HFFc6 (cell line): ENCODE measurements around the gene GALNTL6. TPM values are rescaled to one million over a fixed set of nuclear protein-coding genes. Genes with fewer than 3 reads are reported as not detected.

Experiments
- DNase-seq: peaks from one replicate; pipeline ENCODE4 v3.0.0-alpha.2; 2018
- H3K27ac Mint-ChIP-seq: 2 replicates; pipeline ENCODE4 v1.8.0; 2020; ENCODE audit warnings: mild to moderate bottlenecking, mixed read lengths
- H3K27me3 Mint-ChIP-seq: 2 replicates; pipeline ENCODE4 v1.8.0; 2021; ENCODE audit warnings: mild to moderate bottlenecking, moderate library complexity, mixed read lengths; ENCODE audit not compliant: insufficient read depth
- H3K36me3 Mint-ChIP-seq: 2 replicates; pipeline ENCODE4 v1.8.0; 2021; ENCODE audit warnings: low read depth, mixed read lengths
- H3K4me1 Mint-ChIP-seq: 2 replicates; pipeline ENCODE4 v1.8.0; 2020; ENCODE audit warnings: low read depth, mixed read lengths
- H3K4me3 Mint-ChIP-seq: 2 replicates; pipeline ENCODE4 v1.8.0; 2020; ENCODE audit warnings: mild to moderate bottlenecking, moderate library complexity, mixed read lengths
- H3K9me3 Mint-ChIP-seq: 2 replicates; pipeline ENCODE4 v1.8.0; 2020; ENCODE audit warnings: mild to moderate bottlenecking, mixed read lengths
- CTCF ChIP-seq: fragments of 200-600 bp; sonication (generic); IDR thresholded peaks from 2 replicates; pipeline ENCODE4 v1.5.0; 2021; ENCODE audit warnings: antibody characterized with exemption, mild to moderate bottlenecking
- total RNA-seq, 6 experiments: library from RNA; stranded (reverse); fragmentation: NEBNext Ultra II Directional; extraction: Animal tissue kit (Norgen Biotek cat#: 25700); gene quantifications; 2 replicates in 1 of 6; 3 replicates in 5 of 6; pipeline ENCODE4 v1.2.3, GENCODE V29; 2021

The GALNTL6 gene
- total RNA-seq, 6 experiments from 2014 or later = 0.07 TPM; not detected in 5

- no peak overlapping the region for H3K27ac Mint-ChIP-seq
- DNase-seq = no peak
- no peak overlapping the region for H3K4me3 Mint-ChIP-seq
- H3K4me1 Mint-ChIP-seq = no peaks in the 10 kb centered on the region
- no peaks in the 10 kb centered on the region for H3K27me3 Mint-ChIP-seq
- H3K9me3 Mint-ChIP-seq = peaks cover 7% of the 10 kb centered on the region; the same call in 1 of the 2 replicates
- no peaks in the 10 kb centered on the region for H3K36me3 Mint-ChIP-seq
- no peak for TF ChIP-seq CTCF
Measured at GRCh38 chr4:171940656-171941055, 127.5 kb downstream of the GALNTL6 start.

GRCh38 chr4:171947400-171947799, 134.2 kb downstream of the GALNTL6 start:
- Mint-ChIP-seq H3K4me3 (no peak overlapping the region), H3K9me3 (no peaks in the 10 kb centered on the region; the same call in 1 of the 2 replicates), H3K4me1 (no peaks in the 10 kb centered on the region), H3K27me3 (no peaks in the 10 kb centered on the region), H3K27ac (no peak overlapping the region), H3K36me3 (no peaks in the 10 kb centered on the region)
- no peak for TF ChIP-seq CTCF
- DNase-seq = no peak

- Mint-ChIP-seq H3K4me1 (no peaks in the 10 kb centered on the region), H3K36me3 (no peaks in the 10 kb centered on the region), H3K27ac (no peak overlapping the region), H3K9me3 (no peaks in the 10 kb centered on the region; the same call in 1 of the 2 replicates), H3K27me3 (no peaks in the 10 kb centered on the region), H3K4me3 (no peak overlapping the region)
- DNase-seq = no peak
- TF ChIP-seq CTCF = no peak
Measured at GRCh38 chr4:171948038-171948437, 134.8 kb downstream of the GALNTL6 start.

GRCh38 chr4:171954650-171955049, 141.4 kb downstream of the GALNTL6 start:
- DNase-seq = no peak
- H3K4me3 Mint-ChIP-seq = no peak overlapping the region
- peaks cover 4% of the 10 kb centered on the region for H3K9me3 Mint-ChIP-seq
- no peak overlapping the region for H3K27ac Mint-ChIP-seq
- no peaks in the 10 kb centered on the region for H3K27me3 Mint-ChIP-seq
- no peaks in the 10 kb centered on the region for H3K4me1 Mint-ChIP-seq
- no peak for TF ChIP-seq CTCF
- H3K36me3 Mint-ChIP-seq = no peaks in the 10 kb centered on the region

- no peaks in the 10 kb centered on the region for H3K27me3 Mint-ChIP-seq
- H3K9me3 Mint-ChIP-seq = peaks cover 4% of the 10 kb centered on the region; the same call in 1 of the 2 replicates
- no peak for TF ChIP-seq CTCF
- no peaks in the 10 kb centered on the region for H3K36me3 Mint-ChIP-seq
- no peak overlapping the region for H3K27ac Mint-ChIP-seq
- H3K4me3 Mint-ChIP-seq = no peak overlapping the region
- DNase-seq = no peak
- no peaks in the 10 kb centered on the region for H3K4me1 Mint-ChIP-seq
Measured at GRCh38 chr4:171956678-171957077, 143.5 kb downstream of the GALNTL6 start.

GRCh38 chr4:171962110-171962509, 148.9 kb downstream of the GALNTL6 start:
- TF ChIP-seq CTCF = no peak
- Mint-ChIP-seq H3K4me1 (no peaks in the 10 kb centered on the region), H3K27ac (no peak overlapping the region), H3K36me3 (no peaks in the 10 kb centered on the region), H3K27me3 (no peaks in the 10 kb centered on the region; the same call in 1 of the 2 replicates), H3K9me3 (no peaks in the 10 kb centered on the region; the same call in 1 of the 2 replicates), H3K4me3 (no peak overlapping the region)
- no peak for DNase-seq
